Hematopoietic multipotent progenitor cell treated with erythropoietin and hydrocortisone succinate and interleukin-3 and kit ligand, for 15 days (in vitro differentiated cells): ENCODE results near the gene LRP1.

ENCODE experiments used
- DNase-seq: peaks from one replicate; pipeline ENCODE4 v3.0.0-alpha.2; 2015; ENCODE audit warnings: low spot score

LRP1 gene

DNA sequence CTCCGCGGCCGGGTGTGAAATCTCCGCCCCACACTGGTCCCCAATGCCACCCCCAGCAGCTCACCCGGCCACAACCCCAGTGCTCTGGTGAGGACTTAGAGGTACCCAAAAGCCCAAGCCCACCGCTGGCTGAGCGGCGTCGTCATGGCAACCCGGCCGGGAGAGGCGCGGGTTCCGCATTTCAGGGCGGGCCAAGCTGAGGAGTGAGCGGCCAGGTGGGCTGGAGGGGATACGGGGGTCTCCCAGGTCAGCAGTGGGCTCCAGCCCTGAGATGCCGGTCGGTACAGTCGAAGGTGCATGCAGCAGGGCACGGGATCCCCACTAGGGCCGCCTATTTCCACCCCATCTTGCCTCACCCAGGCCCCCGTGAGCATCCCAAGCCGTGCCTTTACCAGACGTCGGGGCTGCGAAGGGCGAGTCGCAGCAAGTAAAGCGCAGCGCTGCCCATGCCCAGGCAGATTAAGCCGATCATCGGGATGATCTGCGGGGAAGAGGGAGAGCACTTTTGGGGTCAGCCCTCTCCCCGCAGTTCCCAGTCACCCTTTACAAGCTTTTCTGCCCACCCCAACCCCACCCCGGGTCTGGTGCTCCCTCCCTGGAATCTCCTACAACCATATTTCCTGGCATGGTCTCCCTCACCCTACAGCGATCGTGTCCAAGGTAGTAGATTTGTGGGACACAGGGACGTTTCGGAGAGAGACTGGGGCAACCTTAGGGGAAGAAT lies 108.1 kb downstream of the LRP1 start:
- DNase-seq, result no peak

DNA sequence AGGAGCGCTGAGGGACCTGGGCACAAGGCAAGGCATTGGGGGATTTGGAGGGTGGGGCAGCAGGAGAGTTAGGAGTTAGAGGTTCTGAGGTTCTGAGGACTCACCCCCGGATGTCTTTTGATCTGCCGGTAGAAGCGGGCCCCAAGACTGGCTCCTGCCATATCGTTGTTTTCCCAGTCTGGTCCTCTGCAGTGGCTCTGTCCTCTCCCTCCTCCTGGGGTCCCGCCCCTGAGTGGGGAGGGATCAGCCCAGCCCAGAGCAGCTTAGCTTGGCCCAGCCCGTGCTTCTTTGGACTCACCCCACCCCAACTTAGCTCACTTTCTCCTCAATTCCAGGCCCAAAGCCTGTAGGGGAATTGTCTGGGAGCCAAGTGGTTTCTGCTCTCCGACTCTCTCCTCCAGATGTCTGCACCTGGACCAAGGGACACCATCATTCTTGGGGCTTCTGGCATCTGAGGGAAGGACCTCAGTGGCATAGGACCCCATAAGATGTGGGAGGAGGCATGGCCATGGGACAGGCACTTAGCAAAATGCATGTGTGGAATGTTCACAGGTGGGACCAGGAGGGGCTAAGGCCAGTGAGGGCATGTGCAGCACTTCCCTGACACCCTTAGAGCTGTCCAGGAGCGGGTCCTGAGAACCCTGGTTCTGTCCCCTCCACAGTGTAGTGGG lies 108.8 kb downstream of the LRP1 start:
- no peak for DNase-seq

DNA sequence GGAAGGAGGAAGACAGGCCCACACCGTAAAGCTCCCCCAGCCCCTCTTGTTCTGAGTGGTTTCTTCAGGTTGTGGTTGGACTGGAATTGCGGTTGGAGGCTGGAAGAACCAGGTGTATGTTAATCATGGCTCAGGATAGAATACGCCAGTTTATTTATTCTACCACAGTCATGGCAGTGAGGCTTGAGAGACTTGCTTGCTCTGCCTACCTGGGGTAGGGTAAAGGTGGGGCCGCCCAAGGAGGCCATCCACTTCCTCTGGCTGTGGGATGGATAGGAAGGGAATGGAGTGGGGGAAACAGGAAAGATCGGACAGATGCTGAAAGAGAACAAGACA lies 109.3 kb downstream of the LRP1 start:
- no peak for DNase-seq

DNA sequence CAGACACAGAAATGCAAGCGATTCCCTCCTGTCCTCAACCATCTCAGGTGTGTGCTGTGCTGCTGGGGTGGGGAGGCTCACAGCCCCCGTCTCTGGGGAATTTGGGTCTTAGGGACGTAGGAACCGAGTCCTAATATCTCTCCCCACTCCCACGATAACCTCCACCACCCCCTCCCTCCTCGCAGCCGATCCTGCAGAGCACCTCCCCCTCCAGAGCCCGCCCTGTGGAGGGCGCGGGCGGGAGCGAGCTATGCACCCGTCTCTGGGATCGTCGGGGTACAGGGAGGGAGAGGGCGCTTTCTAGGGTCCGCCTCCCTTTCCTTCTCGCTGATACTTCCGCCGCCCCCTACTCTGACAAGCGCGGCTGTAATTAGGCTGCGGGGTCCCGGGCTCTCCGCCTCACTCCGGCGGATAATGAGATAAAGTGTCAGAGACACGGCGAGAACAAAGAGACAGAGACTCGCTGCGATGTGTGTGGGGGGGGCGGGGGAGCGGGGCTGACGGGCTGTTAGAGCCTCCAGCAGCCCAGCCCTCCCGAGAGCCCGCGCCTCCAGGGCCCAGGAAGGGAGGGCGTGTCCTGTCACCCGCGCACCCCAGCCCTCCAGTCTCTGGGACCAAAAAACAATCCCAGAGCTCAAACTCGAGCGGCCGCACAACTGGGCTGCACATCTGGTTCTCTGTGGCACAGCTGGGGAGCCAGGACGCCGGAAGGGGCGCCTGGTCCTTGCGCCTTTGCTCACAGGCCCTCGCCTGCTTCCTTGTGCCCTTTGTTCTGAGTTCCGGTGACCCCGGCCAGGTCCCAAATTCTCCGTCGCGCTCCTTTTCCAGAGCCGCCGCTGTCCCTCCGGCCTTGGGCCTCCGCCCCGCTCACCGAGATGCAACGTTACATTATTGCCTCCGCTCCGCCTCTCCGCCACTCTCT lies 109.9 kb downstream of the LRP1 start:
- no peak for DNase-seq

DNA sequence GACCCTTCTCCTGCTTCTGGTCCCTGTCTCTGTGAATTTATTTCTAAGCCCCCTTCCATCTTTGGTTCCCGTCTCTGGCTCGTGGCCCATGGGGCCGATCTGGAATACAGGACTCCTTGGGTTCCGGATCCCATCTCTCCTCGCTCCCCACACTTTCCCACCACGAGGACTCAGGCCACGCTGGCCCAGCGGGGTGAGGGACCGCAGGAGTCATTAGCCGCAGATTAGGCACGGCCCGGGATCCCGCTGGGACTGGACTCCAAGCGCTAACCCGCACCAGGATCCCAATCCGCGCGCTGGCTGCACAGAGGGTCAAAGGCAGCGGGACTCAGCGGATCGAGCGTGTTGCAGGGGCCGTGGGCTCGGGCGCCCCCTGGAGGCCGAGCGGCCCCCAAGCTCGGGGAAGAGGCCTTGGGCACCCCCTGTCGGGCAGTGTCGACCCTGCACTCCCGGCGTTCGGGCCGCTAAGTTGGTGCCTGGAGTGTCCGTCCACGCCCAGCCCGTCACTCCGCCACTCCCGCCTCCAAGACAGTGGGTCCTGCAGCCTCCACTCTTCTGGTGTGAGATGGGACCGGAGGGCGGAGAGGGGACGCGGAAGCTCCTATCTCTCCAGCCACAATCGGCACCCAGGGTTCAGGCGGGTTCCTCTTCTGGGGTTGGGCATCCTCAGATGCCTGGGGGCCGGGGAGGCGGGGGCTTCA lies 110.7 kb downstream of the LRP1 start:
- peak; percentile 89 for DNase-seq

DNA sequence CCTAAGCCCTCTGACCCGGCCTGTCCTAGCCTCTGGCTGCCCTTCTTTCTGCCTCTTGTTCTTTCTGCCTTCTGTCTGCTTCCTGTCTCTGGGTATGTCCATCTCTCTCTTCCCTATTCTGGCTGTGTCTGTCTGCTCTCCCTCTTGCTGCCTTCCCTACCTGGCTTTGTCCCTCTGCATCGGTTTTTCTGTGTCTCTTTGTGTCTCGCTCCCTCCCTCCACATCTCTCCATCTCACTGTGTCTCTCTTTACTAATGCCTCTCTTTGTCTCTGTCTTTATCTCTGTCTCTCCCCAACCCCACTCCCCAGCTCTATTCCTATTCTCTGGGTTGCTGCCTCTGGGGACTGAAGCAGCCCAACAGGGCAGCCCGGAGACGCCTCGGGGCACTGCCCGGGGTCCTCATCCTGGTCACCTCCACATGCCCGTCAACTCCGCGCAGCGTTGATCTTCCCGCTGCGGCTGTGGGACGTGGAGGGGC lies 111.3 kb downstream of the LRP1 start:
- DNase-seq, result no peak

DNA sequence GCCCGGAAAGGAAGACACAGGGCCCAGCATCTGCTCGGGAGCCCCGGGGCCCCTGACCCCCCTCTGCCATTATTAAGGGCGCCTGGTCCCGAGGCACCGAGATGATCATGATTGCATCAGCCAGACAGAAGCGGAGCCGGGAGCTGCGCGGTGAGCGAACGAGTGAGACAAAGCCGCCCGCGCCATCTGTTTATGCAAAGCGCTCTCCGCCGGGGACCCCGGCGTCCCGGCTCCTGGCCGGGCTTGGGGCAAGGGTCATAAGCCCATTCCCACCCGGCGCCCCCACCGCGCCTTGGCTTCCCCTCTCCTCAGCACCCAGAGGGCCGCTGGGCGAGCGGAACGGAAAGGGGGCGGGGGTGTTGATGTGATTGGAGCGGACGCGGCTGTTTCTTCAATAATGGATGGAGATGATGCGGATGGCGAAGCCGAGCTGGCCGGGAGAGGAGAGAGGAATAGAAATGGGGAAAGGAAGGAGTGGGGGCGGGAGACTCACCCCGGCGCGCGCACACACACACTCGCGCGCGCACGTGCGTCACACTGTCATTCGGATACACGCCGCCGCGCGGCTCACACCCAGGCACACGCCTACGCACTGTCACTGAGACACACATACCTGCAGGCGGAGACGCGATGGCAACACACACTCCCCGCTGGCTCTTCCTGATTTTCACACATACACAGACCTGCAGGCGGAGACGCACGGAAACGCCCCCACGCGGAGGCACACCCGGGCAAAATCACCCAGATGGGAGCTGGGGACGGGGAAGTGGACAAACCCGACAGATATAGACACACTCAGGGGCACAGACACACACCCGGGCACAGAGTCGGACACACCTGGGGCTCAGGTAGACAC lies 112.0 kb downstream of the LRP1 start:
- DNase-seq, result no peak

DNA sequence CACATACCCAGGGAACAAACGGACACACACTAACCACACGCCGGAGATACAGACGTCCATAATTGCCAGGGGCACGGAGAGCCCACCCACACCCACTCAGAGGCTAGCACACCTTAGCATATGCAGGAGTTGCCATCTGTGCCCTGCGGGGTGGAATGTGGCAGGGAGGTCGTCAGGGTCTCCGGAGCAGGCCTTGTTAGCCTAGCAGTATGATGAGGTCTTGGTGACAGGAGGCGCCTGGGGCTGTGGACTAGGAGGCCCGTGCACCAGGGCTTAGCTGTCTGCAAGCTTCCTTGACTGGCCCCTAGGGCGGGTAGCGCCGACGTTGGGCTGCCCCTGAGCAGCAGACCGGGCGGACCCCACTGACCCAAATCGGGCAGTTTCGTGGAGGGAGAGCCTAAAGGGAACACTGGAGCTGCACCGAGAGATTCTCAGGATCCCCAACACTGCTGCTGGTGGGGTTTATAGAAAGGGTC lies 112.7 kb downstream of the LRP1 start:
- DNase-seq, result no peak

DNA sequence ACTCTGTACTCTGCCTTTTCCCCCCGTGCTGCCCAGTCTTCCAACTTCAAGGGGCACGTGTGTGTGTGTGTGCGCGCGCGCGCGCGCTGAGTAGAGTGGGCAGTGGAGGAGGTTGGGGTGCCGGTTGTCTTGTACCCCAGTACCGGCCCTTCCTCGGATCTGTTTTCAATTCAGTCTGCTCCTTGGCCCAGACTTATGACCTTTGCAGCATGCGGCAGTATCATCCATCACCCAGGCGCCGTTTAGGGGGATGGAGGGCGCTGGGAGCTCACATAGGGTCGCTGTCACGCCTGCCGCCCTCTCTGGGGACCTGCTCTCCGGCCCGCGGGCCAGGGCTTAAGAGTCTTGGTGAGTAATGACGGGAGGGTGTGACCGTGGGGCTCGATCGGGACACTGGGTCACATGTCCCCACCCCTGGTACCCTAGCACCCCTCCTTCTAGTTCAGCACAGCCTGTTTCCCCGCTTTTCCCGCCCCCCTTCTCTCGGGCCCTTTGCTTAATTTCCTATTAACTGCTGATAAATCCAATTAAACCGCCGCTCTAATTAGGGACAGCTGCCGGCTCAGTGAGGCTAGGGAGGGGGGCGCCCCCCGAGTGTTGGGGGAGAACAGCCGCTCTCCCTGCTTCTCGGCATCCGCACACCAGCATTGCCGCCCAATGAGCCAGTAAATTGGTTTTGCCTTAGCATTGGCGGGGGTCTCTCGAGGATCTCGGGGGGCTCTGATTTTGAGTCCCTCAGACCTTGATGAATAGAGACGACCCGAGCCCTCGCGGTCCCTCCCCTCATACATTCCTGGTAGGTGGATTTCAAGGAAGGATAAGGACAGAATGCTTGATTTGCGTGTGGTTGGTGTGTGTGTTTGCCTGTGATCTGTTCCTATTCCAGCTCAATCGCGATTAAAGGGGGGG lies 113.4 kb downstream of the LRP1 start:
- DNase-seq, result no peak

DNA sequence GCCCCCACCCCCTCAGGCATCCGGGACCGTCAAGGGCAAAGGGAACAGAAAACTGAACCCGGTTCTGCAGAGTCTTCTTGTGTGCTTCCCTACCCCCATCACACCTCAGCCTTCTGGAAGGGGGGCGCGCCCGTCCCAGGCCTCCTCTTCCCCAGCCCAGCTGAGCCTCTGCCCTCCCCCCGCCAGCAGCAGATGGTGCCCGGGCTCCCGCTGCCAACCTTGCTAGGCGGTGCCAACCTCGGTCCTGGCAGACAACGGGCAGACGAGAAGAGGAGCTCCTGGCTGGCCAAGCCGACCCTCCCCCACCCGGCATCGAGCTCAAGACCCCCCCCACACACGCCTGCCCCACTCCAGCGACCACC lies 114.0 kb downstream of the LRP1 start:
- DNase-seq, result no peak

DNA sequence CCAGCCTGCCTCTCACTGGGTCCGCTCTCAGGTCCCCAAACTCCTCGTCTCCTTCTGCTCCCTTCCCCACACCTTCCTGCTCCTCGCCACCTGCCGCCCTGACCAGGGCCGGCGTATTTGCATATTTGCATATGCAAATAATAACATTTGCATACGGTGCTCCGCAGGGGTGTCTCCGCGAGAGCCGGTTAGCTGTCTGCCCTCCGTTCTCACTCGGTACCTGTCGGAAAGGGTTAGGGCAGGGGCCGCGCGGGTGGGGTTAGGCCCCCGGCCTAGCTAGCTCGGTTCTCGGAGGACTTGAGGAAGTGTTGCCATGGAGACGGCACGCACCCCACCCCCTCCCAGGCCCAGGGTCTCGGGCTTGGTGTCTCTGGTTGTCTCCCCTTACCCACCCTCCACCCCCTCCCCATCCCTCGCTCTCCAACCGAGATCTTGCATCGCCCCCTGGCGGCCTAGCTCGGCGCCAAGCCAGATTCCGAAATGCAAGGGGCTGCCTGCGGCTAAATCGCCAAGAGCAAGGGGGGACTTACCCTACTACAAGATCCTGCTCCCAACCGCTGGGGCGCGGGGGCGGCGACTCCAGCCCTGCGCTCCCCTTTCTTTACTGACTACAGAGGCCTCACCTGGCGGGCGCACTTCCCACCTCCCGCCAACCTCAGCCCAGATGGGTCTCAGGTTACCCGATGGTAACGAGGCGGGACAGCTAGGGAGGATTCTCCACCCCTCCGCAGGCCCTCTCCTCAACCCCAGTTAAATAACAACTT lies 114.6 kb downstream of the LRP1 start:
- peak; percentile 50 for DNase-seq

DNA sequence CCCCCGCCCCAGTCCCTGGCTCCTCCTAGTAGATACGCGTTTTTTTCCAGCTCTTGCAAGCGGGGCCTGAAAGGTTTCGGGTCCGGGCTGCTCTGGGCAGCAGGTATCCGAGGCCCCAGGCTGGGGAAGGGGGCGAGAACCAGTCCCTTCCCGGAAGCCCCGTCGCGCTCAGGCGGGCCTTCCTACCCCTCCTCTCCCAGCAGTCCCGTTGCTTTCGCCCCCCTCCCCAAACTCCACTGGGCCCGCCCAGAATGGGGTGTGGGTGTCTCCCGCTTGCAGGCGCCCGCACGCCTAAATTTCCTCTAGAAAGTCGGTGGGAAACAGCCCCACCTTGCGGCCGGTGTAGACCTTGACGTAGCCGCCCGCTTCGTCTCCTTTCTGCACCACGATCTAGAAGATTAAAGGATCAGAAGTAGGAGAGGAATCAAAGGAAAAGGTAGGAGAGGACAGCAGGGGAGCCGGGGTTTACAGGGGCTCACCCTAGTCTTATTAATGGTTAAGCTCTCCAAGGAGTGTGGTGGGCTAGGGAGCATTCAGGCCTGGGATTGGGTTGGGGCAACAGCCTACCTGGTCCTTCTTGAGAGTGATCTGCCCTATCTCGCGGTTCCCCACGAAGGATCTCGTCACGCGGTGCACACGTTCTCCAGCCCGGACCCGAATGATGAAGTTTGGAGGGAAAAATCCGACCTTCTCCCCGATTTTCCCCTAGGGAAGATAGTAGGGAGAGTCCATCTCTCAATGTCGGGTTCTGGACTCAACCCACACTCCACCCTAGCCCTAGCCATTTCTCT lies 115.4 kb downstream of the LRP1 start:
- DNase-seq, result peak; percentile 79

DNA sequence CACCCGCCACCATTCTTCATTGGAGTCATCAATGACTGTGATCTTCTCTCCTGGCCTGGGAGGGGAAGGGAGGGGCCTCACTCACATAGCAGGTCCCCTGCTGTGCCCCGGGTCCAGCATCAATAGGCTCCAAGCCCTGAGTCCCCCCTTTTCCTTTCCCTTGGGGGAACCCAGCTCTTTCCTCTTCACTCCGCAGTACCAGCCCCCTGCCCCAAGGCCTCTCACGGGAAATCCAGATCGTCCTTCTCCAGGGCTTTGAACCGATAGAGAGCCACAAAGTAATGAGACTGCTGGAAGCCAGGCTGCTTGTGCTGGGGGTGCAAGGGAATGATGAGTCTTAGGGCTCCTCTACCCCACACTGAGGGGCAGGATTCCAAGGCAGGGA lies 116.0 kb downstream of the LRP1 start:
- DNase-seq, result no peak

DNA sequence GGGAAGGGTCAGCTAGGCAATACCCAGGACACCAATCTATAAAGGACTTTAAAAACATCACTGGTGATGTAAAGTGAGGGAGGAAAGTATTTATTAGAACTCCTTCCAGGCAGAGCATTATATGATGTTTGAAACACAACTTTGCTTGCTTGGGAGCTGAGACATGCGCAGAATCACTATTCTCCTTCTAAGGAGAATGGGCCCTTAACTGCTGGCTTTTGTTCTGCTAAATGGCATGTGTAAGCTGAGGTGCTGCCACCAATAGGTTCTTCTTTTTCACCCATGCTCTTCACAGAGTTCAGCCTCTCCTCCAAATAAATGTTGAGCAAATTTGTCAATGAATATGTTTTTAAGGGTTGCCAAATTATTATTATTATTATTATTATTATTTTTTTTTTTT lies 118.8 kb downstream of the LRP1 start:
- no peak for DNase-seq

DNA sequence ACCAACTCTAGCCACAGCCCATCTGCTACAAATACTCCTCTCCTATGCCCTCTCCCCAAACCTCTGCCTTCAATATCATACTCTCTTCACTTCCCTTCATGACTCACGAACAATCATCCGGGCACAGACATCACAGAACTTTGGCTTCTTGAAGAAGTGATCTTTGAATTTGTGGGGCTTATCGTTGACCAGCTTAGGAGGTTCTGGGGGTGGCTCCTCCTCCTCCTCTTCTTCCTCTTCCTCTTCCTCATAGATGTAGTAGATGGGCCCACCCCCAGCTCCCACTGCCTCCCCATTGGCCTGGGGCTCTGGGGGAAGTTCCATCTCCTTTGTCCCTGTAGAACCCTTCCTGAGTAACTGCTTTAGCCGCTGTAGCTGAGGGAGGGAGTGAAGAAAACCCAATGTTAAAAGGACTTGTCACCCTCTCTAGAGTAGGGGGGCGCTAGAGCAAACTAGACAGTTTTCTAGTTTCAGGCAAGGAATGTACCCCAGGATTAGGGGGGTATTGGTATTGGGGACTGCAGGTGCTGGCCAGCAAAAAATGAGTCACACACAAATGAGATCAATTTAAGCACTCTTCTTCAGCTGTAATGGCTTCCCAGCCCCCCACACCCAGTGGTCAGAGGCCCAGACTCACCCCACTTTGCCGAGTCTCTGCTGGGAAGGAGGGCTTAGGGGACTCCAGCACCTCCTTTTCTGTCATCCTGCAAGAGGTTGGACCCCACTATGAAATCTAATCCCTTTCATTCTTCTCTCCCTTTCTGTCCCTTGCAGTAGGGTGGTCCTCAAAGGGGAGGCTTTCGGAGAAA lies 120.9 kb downstream of the LRP1 start:
- no peak for DNase-seq

DNA sequence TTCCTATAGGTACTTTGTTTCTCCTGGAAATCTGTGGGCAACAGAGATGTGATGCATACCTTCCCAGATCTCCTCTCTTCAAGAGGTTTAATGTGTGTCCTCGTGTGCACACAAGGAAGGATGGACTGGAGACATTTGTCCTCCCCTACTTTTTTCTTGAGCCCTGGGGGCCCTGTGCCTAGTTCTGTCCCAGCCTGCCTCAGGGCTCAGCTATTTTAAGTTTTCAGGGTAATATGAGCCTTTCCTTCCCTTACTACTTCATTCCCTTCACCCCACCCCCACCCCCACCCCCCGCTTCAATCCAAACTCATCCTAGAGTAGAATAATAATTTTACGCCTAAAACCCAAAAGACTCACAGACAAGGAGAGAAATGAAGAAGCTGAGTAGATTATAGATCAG lies 122.3 kb downstream of the LRP1 start:
- no peak for DNase-seq

DNA sequence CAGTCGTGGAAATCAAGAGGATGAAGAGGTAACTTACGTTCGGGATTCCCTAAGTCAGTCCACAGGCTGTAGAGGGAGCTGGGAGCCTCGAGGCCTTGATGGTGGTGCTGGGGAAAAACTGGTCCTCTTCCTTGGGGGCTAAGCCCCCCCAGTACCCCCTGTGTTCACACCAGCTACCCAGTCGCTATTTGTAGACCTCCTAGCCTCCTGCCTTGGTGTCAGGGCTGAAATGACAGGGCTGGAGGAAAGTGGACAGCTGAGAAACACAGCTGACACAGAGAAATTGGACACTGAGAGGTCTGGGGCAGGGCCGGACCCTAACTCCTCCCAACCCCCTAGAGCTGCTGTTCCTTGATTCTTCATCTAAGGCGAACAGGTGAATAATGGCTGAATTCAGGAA lies 122.7 kb downstream of the LRP1 start, which contains the start of gene STAC3:
Gene STAC3 (minus strand): TSS at position 232 of the 400 bp plus-strand sequence. CDS start 1,551 bp downstream, outside the sequence.
- no peak for DNase-seq
